Adrenal gland (tissue), 12 donors: ENCODE results near the gene GRID1. TPM values are rescaled to one million over a fixed set of nuclear protein-coding genes. Genes with fewer than 3 reads are reported as not detected.

Experiments
- DNase-seq, 7 donors: peaks; one replicate each; pipeline ENCODE4 v3.0.0-alpha.2; 2019 to 2020
- H3K27ac ChIP-seq, 5 donors: fragments of 200-600 bp; sonication (generic) in 4 of 5; 1 replicate in 3 of 5; 2 replicates in 2 of 5; pipeline versions ENCODE4 v1.5.1 to v1.8.0; 2016 to 2020; ENCODE audit warnings: mild to moderate bottlenecking in 1 of 5
- H3K27me3 ChIP-seq: fragments of 200-600 bp; 2 replicates; pipeline ENCODE4 v1.8.0; 2021
- H3K36me3 ChIP-seq, 2 donors: fragments of 200-600 bp; replicated peaks in 1 of 2; 1 replicate in 1 of 2; 2 replicates in 1 of 2; pipeline versions ENCODE4 v1.5.1 to v1.8.0; 2018 to 2022
- H3K4me1 ChIP-seq, 2 donors: fragments of 200-600 bp; replicated peaks in 1 of 2; 1 replicate in 1 of 2; 2 replicates in 1 of 2; pipeline versions ENCODE4 v1.5.1 to v1.8.0; 2018 to 2021
- H3K4me3 ChIP-seq, 4 donors: fragments of 200-600 bp; sonication (generic) in 3 of 4; one replicate each; pipeline ENCODE4 v1.5.1; 2016 to 2018
- H3K9me3 ChIP-seq, 3 donors: fragments of 200-600 bp; sonication (generic) in 1 of 3; replicated peaks in 1 of 3; 1 replicate in 2 of 3; 2 replicates in 1 of 3; pipeline versions ENCODE4 v1.5.1 to v1.8.0; 2016 to 2021
- POLR2A ChIP-seq, 2 donors: fragments of 450-650 bp; IDR thresholded peaks; one replicate each; pipeline ENCODE4 v1.6.1; 2017; ENCODE audit warnings: antibody characterized with exemption in 2 of 2, mild to moderate bottlenecking in 2 of 2, moderate library complexity in 1 of 2
- WGBS, 4 donors: extraction: QIAGEN DNeasy Blood & Tissue Kit in 2 of 4; methylation state at CpG; one replicate each; pipeline versions ENCODE4 v1.1.5 to v1.1.7; 2013 to 2017; 5-methylcytosine and 5-hydroxymethylcytosine counted together
- intact Hi-C, 2 donors: fragments of 100-400 bp; cut with DNase I; formaldehyde crosslinking; loops; one replicate each; pipeline versions ENCODE4 v1.14.1 to v1.15.0; 2022 to 2023
- polyA plus RNA-seq, 3 donors: library from polyadenylated mRNA; stranded (reverse); fragments of 200-250 nt in 2 of 3; fragments of 350-450 nt in 1 of 3; fragmentation: Illumina TruSeq in 1 of 3; extraction: RNeasy Lipid Tissue Mini Kit (QIAGEN cat#74804) in 1 of 3; gene quantifications; one replicate each; pipeline ENCODE4 v1.2.3, GENCODE V29; 2013 to 2014
- total RNA-seq, 9 donors: library from RNA; depleted of rRNA in 4 of 9; stranded (reverse); fragments of >200 nt in 4 of 9; fragments of 120-200 nt in 1 of 9; fragmentation: NEBNext Ultra II Directional in 1 of 9; extraction: Animal tissue kit (Norgen Biotek cat#: 25700) in 1 of 9; gene quantifications; one replicate each; pipeline versions ENCODE4 v1.1.0 to v1.2.4, GENCODE V29; 2013 to 2023
- TF ChIP-seq, protein P1 (sequence below), 6 experiments: fragments of 450-650 bp in 4 of 6; fragments of 200-600 bp in 2 of 6; sonication (generic) in 1 of 6; IDR thresholded peaks; 1 replicate in 5 of 6; 2 replicates in 1 of 6; pipeline versions ENCODE4 v1.5.1 to v1.8.0; 2016 to 2021; ENCODE audit warnings: antibody characterized with exemption in 6 of 6, mild to moderate bottlenecking in 2 of 6, moderate library complexity in 1 of 6
- donor health status: healthy with polysubstance abuse.
- donor health status: Bipolar disorder and iron deficiency.
- donor health status: DM: yes; HTN: yes; CAD: no.
- donor health status: DM: no; HTN: no; CAD: no.
- donor health status: DM: no; HTN: no; CAD: no.
- donor health status: DM: yes; HTN: yes; CAD: no.

GRID1 gene
- total and polyA plus RNA-seq, 12 donors, result 2.2 to 8.0 (median 4.1) TPM

DNA sequence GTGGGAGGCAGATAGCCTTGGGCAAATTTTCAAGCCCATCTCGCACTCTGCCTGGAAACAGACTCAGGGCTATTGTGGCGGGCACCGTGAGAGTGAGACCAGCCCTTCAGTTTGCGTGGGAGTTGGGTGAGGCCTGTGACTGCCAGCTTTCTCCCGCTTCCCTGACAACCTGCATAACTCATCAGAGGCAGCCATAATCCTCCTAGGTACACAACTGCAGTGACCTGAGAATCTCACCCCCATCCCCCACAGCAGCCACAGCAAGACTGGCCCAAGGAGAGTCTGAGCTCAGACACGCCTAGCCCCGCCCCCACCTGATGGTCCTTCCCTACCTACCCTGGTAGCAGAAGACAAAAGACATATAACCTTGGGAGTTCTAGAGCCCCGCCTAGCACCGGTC, 275.4 kb downstream of the GRID1 start:
- intact Hi-C loops, result no loop called here
- TF ChIP-seq, protein P1, sequence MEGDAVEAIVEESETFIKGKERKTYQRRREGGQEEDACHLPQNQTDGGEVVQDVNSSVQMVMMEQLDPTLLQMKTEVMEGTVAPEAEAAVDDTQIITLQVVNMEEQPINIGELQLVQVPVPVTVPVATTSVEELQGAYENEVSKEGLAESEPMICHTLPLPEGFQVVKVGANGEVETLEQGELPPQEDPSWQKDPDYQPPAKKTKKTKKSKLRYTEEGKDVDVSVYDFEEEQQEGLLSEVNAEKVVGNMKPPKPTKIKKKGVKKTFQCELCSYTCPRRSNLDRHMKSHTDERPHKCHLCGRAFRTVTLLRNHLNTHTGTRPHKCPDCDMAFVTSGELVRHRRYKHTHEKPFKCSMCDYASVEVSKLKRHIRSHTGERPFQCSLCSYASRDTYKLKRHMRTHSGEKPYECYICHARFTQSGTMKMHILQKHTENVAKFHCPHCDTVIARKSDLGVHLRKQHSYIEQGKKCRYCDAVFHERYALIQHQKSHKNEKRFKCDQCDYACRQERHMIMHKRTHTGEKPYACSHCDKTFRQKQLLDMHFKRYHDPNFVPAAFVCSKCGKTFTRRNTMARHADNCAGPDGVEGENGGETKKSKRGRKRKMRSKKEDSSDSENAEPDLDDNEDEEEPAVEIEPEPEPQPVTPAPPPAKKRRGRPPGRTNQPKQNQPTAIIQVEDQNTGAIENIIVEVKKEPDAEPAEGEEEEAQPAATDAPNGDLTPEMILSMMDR (IDR thresholded peaks at IDR 0.05), result no peak
- Histone ChIP-seq H3K9me3 (no peaks in the 10 kb centered on the region), H3K4me3 (no peak overlapping the region), H3K27ac (no peak overlapping the region), H3K36me3 (no peaks in the 10 kb centered on the region), H3K4me1 (no peaks in the 10 kb centered on the region), H3K27me3 (no peaks in the 10 kb centered on the region)
- 80 to 96% (median 85%) methylated on average over 7 to 9 of the region's 9 CpGs for WGBS, 4 donors
- DNase-seq, result no peak

DNA sequence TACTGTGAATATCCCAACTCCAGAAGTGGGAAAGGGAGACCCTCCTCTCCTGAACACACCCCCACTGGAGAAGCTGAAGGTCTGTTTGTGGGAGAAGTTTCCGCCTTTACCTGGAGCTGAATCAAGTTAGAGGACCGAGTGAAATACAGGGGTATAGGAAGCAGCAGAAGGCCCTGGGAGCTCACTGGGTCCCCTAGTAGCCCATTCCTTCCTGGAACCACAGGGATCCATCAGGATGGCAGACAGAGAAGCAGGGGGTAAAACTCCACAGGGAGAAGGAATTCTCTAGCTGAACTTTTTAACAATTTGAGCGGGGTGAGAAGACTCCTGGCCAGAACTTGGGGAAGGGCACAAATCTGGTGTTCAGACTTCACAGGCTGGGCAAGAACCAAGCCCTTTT, 275.8 kb downstream of the GRID1 start:
- no peak overlapping the region for H3K4me3 ChIP-seq
- no peaks in the 10 kb centered on the region for H3K36me3 ChIP-seq
- intact Hi-C loops, result no loop called here
- DNase-seq, result peak in 1 of 7 donors; percentile 14
- 80 to 97% (median 87%) methylated on average over 3 of the region's 3 CpGs for WGBS, 4 donors
- no peaks in the 10 kb centered on the region for H3K27me3 ChIP-seq
- TF ChIP-seq, protein P1 (IDR thresholded peaks at IDR 0.05), result no peak
- TF ChIP-seq POLR2A (IDR thresholded peaks at IDR 0.05), result no peak
- no peaks in the 10 kb centered on the region for H3K9me3 ChIP-seq
- no peaks in the 10 kb centered on the region for H3K4me1 ChIP-seq
- H3K27ac ChIP-seq, result no peak overlapping the region

DNA sequence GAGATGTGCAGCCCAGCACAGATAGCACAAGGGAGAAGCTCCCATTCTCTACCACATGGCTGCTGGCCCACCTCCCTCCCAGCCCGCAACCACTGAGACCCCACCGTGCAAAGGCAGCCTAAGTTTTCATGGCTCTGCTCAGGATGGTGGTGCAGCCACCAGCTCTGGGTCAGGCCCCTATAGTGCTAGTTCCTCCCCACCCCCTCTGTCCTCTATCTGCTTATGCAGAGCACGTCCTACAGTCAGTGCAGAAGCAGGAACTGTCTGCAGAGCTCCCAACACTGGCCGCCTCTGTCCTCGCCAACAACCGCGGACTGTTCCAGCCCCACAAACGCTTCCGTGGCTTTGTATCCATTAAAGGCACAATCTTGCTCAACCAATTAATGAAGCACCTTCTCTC, 278.9 kb downstream of the GRID1 start:
- peak in 2 of 7 donors; percentile 1 to 33 for DNase-seq
- Histone ChIP-seq H3K36me3 (no peaks in the 10 kb centered on the region), H3K27ac (no peak overlapping the region), H3K9me3 (no peaks in the 10 kb centered on the region), H3K4me1 (no peaks in the 10 kb centered on the region), H3K27me3 (no peaks in the 10 kb centered on the region), H3K4me3 (no peak overlapping the region)
- TF ChIP-seq, protein P1 (IDR thresholded peaks at IDR 0.05), result no peak
- no peak for TF ChIP-seq POLR2A (IDR thresholded peaks at IDR 0.05)
- intact Hi-C loops, result no loop called here
- WGBS, 4 donors, result 65 to 74% (median 68%) methylated on average over 7 to 9 of the region's 9 CpGs

DNA sequence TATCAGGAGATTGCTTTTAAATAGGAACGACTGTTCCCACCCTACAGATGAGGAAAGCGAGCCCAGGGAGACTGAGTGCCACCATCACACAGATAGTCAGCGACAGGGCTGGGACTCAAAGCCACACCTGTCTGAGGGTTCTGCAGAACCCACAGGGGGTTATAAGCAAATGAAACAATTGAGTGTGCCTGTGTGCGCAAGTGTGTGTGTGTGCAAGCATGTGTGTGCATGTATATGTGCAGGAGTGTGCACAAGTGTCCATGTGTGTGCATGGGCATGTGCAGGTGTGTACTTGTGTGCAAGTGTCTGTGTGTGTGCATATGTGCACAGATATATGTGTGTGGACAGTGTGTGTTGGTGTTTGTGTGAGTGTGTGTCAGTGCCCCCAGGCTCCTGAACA, 280.2 kb downstream of the GRID1 start:
- Histone ChIP-seq H3K4me1 (no peaks in the 10 kb centered on the region), H3K27ac (no peak overlapping the region), H3K9me3 (no peaks in the 10 kb centered on the region), H3K36me3 (no peaks in the 10 kb centered on the region), H3K27me3 (no peaks in the 10 kb centered on the region), H3K4me3 (no peak overlapping the region)
- TF ChIP-seq, protein P1 (IDR thresholded peaks at IDR 0.05), result no peak
- no peak for TF ChIP-seq POLR2A (IDR thresholded peaks at IDR 0.05)
- intact Hi-C loops, result no loop called here
- WGBS, 4 donors, result 88 to 94% (median 92%) methylated on average over 4 of the region's 4 CpGs
- DNase-seq, result peak in 2 of 7 donors; percentile 2 to 21
